Mammary epithelial cell (primary cell): Measurements from ENCODE around the gene PROK2.

ENCODE experiments used
- EZH2 ChIP-seq: IDR thresholded peaks from 2 replicates; pipeline ENCODE4 v1.6.1; 2012; ENCODE audit warnings: low read length, inconsistent platforms, borderline replicate concordance
- TF ChIP-seq, protein P1 (sequence below), 2 donors: IDR thresholded peaks in 1 of 2; conservative IDR thresholded peaks in 1 of 2; 2 replicates each; pipeline ENCODE4 v1.5.1; 2011 to 2012; ENCODE audit warnings: inconsistent platforms in 2 of 2, low read length in 2 of 2, mild to moderate bottlenecking in 2 of 2, control low read depth in 1 of 2, low read depth in 1 of 2; ENCODE audit not compliant: insufficient read depth in 1 of 2; ENCODE audit errors: extremely low read depth in 1 of 2

DNA sequence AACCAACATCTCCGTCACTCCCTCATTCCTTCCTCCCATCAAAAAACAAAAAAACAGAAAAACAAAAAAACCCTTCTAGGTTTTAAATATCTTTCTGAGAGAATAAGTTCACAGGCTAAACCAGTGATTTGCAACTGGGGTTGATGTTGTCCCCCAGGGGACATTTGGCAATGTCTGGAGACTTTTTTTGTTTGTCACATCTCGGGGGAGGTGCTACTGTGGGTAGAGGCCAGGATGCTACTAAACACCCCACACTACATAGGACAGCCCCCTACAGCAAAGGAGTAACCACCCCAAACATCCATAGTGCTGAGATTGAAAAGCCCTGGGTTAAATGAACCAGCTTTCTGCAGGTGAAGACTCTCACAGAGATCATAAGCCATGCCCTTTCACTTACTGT is 17.0 kb upstream of the PROK2 start:
- TF ChIP-seq, protein P1, sequence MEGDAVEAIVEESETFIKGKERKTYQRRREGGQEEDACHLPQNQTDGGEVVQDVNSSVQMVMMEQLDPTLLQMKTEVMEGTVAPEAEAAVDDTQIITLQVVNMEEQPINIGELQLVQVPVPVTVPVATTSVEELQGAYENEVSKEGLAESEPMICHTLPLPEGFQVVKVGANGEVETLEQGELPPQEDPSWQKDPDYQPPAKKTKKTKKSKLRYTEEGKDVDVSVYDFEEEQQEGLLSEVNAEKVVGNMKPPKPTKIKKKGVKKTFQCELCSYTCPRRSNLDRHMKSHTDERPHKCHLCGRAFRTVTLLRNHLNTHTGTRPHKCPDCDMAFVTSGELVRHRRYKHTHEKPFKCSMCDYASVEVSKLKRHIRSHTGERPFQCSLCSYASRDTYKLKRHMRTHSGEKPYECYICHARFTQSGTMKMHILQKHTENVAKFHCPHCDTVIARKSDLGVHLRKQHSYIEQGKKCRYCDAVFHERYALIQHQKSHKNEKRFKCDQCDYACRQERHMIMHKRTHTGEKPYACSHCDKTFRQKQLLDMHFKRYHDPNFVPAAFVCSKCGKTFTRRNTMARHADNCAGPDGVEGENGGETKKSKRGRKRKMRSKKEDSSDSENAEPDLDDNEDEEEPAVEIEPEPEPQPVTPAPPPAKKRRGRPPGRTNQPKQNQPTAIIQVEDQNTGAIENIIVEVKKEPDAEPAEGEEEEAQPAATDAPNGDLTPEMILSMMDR (conservative IDR thresholded peaks at IDR 0.05 in 1 of 2, IDR thresholded peaks at IDR 0.05 in 1 of 2; ENCODE audit: extremely low read depth in 1 of 2, insufficient read depth in 1 of 2, low read depth in 1 of 2, low read length in 2 of 2): no peak
- TF ChIP-seq EZH2: no peak
